Stimulated activated CD4-positive, alpha-beta T cell treated with anti-CD3 and anti-CD28 coated beads, Interleukin-2, amount 100 ng/mL, for 24 hours (primary cell): Measurements from ENCODE around the gene TRMT6.
A peak's percentile ranks its signal among the peaks of the same experiment; 100 is the strongest.

Experiments used
- DNase-seq, 2 donors: peaks; one replicate each; pipeline ENCODE4 v3.0.0-alpha.2; 2020

Gene TRMT6, protein sequence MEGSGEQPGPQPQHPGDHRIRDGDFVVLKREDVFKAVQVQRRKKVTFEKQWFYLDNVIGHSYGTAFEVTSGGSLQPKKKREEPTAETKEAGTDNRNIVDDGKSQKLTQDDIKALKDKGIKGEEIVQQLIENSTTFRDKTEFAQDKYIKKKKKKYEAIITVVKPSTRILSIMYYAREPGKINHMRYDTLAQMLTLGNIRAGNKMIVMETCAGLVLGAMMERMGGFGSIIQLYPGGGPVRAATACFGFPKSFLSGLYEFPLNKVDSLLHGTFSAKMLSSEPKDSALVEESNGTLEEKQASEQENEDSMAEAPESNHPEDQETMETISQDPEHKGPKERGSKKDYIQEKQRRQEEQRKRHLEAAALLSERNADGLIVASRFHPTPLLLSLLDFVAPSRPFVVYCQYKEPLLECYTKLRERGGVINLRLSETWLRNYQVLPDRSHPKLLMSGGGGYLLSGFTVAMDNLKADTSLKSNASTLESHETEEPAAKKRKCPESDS

DNA sequence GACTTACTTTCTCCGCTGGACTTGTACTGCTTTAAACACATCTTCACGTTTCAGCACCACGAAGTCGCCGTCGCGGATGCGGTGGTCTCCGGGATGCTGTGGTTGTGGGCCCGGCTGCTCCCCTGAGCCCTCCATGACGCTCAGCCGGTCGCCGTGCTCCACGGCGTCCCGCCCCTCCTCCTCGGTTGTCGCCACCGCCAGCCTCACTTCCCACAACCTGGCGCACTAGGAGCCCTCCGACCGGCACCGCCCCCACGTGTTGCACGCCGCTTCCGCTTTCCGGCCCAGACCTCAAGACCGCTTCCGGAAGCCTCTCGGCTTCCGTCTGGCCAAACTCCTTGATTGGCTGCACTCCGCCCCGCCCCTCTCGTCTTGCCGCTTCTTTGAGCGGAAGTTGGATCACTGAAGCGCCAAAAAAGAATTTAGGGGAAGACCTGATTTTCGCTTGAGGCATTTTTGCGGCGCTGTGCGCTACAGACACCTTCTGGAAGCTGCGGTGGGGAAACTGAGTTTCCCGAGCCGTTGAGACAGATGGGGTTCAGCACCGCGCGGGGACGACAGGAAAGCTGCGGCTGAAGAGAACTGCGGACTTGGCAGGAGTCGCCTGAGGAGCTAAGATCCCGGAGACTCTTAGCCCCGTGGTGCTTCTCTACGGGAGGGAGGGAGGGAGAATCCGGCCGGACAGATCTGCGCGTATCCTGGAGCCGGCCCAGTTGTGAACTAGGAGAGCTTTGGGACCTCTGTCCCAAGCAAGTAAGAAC is at the start of gene TRMT6, which contains the start of gene MCM8:
TRMT6 (minus strand) TSS at position 263 of the 761 bp plus-strand sequence; CDS start at position 135, 128 bp downstream.
MCM8 (plus strand) TSS at position 382 of the 761 bp plus-strand sequence. CDS start 1,364 bp downstream, outside the sequence.
- DNase-seq = peak; percentile 98

DNA sequence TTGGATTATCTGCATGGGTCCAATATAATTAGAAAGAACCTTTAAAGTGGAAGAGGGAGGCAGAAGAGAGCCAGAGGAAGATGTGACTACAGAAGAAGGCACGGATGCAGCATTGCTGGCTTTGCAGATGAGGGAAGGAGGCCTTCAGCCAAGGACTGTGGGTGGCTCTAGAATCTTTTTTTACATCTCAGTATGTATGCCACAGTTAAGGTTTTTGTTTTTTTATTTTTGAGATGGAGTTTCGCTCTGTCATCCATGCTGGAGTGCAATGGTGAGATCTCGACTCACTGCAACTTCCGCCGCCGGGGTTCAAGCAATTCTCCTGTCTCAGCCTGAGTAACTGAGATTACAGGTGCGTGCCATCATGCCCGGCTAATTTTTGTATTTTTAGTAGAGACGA is 49.5 kb upstream of the TRMT6 start:
- no peak for DNase-seq

GRCh38 chr20:5996765-5997164 is 46.4 kb upstream of the TRMT6 start:
- DNase-seq = peak; percentile 9 to 21

DNA sequence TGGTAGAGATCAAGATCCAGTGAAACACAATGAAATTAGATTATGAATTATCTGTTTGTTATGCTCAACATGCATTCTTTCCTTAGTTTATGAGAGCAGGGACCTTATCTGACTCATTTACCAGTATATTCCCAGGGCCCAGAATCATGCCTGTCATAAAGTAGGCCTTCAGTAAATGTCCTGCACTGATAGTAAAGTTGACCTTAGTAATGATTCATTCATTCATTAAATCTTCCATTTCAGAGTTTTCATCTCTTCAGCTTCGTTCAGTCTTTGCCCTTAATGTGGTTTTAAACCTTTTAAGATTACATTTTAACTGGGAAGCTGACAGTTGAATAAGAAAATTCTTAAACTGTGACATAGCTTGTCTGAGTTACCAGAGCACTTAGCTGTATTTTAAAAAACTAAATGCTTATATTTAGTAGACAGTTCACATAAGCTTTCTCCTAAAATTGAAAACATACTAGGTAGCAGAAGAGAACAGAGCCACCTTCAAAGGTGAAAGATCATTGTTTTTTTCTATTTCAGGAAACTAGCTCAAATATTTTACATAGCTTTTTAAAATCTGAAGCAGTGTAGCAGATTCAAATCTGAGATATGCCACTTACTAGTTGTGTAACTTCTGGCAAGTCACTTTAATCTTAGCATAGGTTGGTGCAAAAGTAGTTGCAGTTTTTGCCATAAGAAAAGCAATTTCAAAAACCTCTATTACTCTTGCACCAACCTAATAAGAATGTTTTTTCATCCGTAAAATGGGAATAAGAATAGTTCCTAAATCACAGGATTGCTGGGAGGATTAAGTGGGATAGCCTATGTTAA is 41.5 kb upstream of the TRMT6 start:
- no peak for DNase-seq

- no peak for DNase-seq
Measured at GRCh38 chr20:5990946-5991345, 40.6 kb upstream of the TRMT6 start.

- DNase-seq = no peak
Measured at GRCh38 chr20:5989539-5989938, 39.2 kb upstream of the TRMT6 start.

- DNase-seq = no peak
Measured at GRCh38 chr20:5987383-5987782, 37.0 kb upstream of the TRMT6 start.

GRCh38 chr20:5980720-5981538 is 30.6 kb upstream of the TRMT6 start:
- DNase-seq = no peak

DNA sequence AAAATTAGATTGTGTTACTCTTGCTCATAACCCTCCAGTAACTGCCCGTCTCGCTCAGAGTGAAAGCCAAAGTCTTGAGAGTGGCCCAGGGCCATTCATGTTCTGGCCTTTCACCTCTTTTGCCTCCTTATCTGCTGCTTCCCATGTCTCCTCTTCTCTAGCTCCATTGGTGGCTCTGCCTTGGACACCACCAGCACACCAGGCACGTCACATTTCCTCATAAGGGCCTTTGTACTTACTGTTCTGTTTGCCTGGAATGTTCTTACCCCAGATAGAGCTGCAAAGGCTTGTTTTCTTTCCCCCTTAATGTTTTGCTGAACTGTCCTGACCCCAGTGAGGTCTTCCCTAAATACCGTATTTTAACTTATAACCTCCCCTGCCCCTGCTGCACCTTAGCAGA is 29.5 kb upstream of the TRMT6 start:
- DNase-seq = no peak

DNA sequence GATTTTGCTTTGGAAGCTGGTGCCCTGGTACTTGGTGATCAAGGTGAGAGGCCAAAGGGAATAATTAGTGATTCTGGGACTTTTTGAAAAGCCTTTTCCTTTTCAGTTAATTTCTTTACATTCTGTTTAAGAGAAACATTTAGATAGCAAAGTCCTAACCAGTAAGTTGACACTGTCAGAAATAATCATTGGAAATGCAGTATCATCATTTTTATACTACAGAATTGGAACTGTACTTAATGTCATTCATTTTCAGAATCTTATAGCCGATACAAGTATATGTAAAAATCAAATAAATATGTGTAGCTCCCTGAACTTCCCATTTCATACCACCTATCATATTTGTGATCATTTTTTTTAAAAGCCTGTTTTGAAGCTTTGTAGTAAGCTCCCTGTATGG is 27.6 kb upstream of the TRMT6 start:
- DNase-seq = no peak

- DNase-seq = no peak
Measured at GRCh38 chr20:5977223-5977622, 26.9 kb upstream of the TRMT6 start.

- no peak for DNase-seq
Measured at GRCh38 chr20:5975778-5976177, 25.4 kb upstream of the TRMT6 start.

- no peak for DNase-seq
Measured at GRCh38 chr20:5974531-5974930, 24.2 kb upstream of the TRMT6 start.

DNA sequence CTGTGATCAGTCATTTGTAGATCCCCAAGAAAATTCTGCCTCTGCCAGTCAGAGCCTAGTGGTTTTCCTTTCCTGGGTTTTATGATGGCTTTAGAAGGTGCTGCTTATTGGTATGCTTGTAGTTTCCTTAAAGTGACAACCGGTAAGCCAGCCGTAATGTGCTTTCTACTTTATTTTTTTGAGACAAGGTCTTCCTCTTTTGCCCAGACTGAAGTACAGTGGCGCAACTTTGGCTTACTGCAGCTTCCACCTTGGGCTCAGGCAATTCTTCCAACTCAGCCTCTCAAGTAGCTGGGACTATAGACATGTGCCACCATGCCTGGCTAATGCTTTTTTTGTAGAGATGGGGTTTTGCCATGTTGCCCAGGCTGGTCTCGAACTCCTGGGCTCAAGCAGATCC is 23.6 kb upstream of the TRMT6 start:
- DNase-seq = no peak

GRCh38 chr20:5973172-5973571 is 22.8 kb upstream of the TRMT6 start:
- DNase-seq = no peak

DNA sequence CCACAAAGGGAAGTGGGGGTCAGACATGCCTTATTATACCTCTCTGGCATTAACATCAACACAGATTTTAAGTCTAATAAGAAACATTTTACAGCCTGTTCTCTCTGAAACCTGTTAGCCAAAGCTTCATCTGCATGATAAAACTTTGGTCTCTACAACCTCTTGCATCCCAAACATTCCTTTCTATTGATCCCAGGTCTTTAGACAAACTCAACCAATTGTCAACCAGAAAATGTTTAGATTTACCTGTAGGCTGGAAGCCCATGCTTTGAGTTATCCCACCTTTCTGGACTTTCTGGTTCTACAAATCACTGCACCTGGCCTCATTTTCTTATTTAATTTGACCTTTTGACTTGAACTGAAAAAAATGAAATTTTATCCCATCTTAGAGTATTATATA is 20.9 kb upstream of the TRMT6 start:
- DNase-seq = no peak

GRCh38 chr20:5970381-5970780 is 20.0 kb upstream of the TRMT6 start:
- no peak for DNase-seq

- DNase-seq = no peak
Measured at GRCh38 chr20:5969940-5970339, 19.6 kb upstream of the TRMT6 start.

DNA sequence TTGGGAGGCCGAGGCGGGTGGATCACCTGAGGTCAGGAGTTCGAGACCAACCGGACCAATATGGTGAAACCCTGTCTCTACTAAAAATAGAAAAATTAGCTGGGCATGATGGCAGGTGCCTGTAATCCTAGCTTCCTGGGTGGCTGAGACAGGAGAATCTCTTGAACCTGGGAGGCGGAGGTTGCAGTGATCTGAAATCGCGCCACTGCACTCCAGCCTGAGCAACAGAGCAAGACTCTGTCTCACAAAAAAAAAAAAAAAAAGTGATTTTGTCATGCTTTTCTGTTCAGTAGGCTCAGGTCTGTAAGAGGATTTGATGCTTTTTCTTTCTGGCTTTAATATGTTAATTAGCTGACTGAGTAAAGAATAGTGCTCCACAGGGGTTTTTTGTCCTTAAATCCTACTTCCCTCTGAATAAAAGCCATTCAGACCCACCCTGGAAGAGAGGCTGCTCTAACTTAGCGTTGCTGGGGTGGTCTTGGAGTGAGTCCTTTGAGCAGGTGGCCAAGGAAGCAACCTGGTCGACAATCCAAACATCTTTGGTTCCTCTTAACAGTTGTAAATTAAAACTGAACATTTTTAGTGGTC is 19.1 kb upstream of the TRMT6 start:
- no peak for DNase-seq

GRCh38 chr20:5968462-5968861 is 18.1 kb upstream of the TRMT6 start:
- no peak for DNase-seq

DNA sequence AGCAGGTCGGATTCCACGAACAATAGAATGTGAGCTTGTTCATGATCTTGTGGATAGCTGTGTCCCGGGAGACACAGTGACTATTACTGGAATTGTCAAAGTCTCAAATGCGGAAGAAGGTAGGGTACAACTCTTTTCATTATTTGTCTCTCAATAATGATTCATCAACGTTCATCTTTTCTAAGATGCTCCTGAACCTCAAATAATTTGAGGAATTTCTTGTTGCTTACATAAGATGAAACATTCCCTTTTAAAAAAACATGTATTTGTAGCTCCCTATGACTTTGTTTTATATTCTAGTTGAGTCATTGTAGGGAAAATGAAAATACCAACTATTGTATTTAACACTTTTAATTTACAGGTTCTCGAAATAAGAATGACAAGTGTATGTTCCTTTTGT is 17.1 kb upstream of the TRMT6 start:
- no peak for DNase-seq

- no peak for DNase-seq
Measured at GRCh38 chr20:5949943-5950270, 426 bp downstream of the TRMT6 start.
